ENCODE data around the gene MLLT10.
A peak's percentile ranks its signal among the peaks of the same experiment; 100 is the strongest.

The MLLT10 gene

DNA sequence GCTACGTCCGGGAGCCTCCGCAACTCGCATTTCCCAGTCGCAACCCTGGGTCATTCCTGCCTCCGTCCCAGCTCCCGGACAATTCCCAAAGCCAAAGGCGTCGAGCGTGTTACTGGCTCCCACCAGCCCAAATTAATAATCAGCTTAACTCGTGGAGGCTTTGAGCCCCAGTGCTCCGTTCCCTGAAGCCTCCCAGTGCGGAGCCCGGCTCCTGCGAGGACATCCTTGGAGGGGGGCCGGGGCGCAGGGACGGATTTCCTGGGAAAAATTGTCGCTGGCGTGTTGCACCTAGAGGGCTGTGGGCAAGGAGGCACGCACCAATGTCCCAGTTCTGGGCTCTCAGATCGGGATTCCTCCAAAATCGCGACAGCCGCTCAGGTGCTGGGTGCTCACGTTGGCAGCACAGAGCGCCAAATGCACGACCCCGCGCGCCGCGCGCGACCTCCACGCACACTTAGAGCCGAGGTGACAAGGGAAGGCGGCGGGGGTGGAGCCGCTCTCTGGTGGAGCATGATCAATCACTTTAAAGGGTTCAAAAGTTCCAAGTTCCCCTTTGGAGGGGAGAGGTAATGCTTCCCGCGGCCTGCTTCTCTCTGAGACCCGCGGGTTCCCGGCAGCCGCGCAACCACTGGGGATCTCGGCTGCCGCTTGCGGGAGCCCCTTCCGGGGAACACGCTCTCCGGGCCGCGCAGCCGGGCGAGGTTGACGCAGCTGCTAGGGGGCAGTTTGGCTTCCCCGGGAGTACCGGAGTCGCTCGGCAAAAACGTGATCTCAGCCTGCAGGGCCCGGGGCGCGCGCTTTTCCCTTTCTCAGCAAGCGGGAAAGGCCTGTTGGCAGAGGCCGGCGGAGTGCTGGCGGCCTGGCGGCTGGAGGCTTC is 34.1 kb upstream of the MLLT10 start:
- H4K5ac ChIP-seq (ENCODE audit: low read length) = no peak overlapping the region
- peak; percentile 87 for DNase-seq
- no CpG with 5 or more reads among the region's 72 CpGs for WGBS (ENCODE audit: extremely low coverage, insufficient coverage, low lambda C conversion rate)
- peak overlapping the region; percentile 94 for H3K56ac ChIP-seq (ENCODE audit: low read length)
- peak overlapping the region; percentile 84 for H4K8ac ChIP-seq (ENCODE audit: low read depth, low read length)
- H3K27ac ChIP-seq (ENCODE audit: low read depth, low read length) = peak overlapping the region; percentile 9
- no peak overlapping the region for H3K23ac ChIP-seq (ENCODE audit: low read length)
- H3K27me3 ChIP-seq (ENCODE audit: insufficient read depth, low read length, poor library complexity) = peaks cover 3% of the 10 kb centered on the region
- H2BK15ac ChIP-seq (replicated peaks; ENCODE audit: low read depth) = no peak overlapping the region
- H3K9ac ChIP-seq (ENCODE audit: low read length) = peak overlapping the region; percentile 85
- H3K4me1 ChIP-seq (ENCODE audit: control insufficient read depth, low read depth, low read length) = peaks cover 11% of the 10 kb centered on the region
- peak overlapping the region; percentile 93 for H3K4me2 ChIP-seq (ENCODE audit: low read length)
- no peak overlapping the region for H2BK120ac ChIP-seq (ENCODE audit: low read depth, low read length)
- peak overlapping the region; percentile 39 for H3K4me3 ChIP-seq (ENCODE audit: low read length)
- H3K4ac ChIP-seq (ENCODE audit: low read depth, low read length) = peak overlapping the region; percentile 57
- peak overlapping the region; percentile 35 for H3K18ac ChIP-seq (ENCODE audit: low read length)
- peaks cover 5% of the 10 kb centered on the region for H3K79me2 ChIP-seq (ENCODE audit: control insufficient read depth, insufficient read depth, low read length)
- H3K79me1 ChIP-seq (ENCODE audit: low read length) = no peaks in the 10 kb centered on the region
- no peaks in the 10 kb centered on the region for H3K36me3 ChIP-seq (ENCODE audit: control insufficient read depth, insufficient read depth, low read length)
- H2BK5ac ChIP-seq (ENCODE audit: low read length) = peak overlapping the region; percentile 84
- H2AK5ac ChIP-seq (ENCODE audit: low read length) = no peak overlapping the region

DNA sequence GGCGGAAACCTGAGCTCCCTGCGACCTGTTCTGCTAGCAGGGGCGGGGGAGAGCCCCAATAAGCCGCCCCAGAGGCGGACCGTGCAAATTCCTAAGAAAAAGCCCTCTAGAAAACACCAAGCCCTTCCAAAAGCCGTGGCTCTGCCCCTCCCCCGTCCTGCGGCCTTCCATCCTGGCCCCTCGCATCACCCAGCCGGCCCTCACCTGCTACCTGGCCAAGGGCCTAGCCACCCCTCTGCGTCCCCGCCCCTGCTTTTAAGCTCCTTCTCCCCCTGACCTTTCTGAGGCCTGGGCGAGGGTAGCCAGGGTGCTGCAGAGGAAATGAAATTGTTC is 33.5 kb upstream of the MLLT10 start:
- H3K4me1 ChIP-seq (ENCODE audit: control insufficient read depth, low read depth, low read length) = peaks cover 12% of the 10 kb centered on the region
- H3K23ac ChIP-seq (ENCODE audit: low read length) = peak overlapping the region; percentile 96
- H3K36me3 ChIP-seq (ENCODE audit: control insufficient read depth, insufficient read depth, low read length) = no peaks in the 10 kb centered on the region
- H2AK5ac ChIP-seq (ENCODE audit: low read length) = peak overlapping the region; percentile 75
- no peak overlapping the region for H2BK120ac ChIP-seq (ENCODE audit: low read depth, low read length)
- no CpG with 5 or more reads among the region's 14 CpGs for WGBS (ENCODE audit: extremely low coverage, insufficient coverage, low lambda C conversion rate)
- H3K18ac ChIP-seq (ENCODE audit: low read length) = peak overlapping the region; percentile 35
- peak overlapping the region; percentile 94 for H3K56ac ChIP-seq (ENCODE audit: low read length)
- H3K4ac ChIP-seq (ENCODE audit: low read depth, low read length) = peak overlapping the region; percentile 57
- H3K27me3 ChIP-seq (ENCODE audit: insufficient read depth, low read length, poor library complexity) = peaks cover 3% of the 10 kb centered on the region
- no peak overlapping the region for H4K8ac ChIP-seq (ENCODE audit: low read depth, low read length)
- peaks cover 2% of the 10 kb centered on the region for H3K79me2 ChIP-seq (ENCODE audit: control insufficient read depth, insufficient read depth, low read length)
- H3K4me2 ChIP-seq (ENCODE audit: low read length) = peak overlapping the region; percentile 93
- H3K4me3 ChIP-seq (ENCODE audit: low read length) = no peak overlapping the region
- H2BK5ac ChIP-seq (ENCODE audit: low read length) = no peak overlapping the region
- no peak for DNase-seq
- no peaks in the 10 kb centered on the region for H3K79me1 ChIP-seq (ENCODE audit: low read length)
- peak overlapping the region; percentile 85 for H3K9ac ChIP-seq (ENCODE audit: low read length)
- H3K27ac ChIP-seq (ENCODE audit: low read depth, low read length) = peak overlapping the region; percentile 9
- no peak overlapping the region for H4K5ac ChIP-seq (ENCODE audit: low read length)
- no peak overlapping the region for H2BK15ac ChIP-seq (replicated peaks; ENCODE audit: low read depth)

DNA sequence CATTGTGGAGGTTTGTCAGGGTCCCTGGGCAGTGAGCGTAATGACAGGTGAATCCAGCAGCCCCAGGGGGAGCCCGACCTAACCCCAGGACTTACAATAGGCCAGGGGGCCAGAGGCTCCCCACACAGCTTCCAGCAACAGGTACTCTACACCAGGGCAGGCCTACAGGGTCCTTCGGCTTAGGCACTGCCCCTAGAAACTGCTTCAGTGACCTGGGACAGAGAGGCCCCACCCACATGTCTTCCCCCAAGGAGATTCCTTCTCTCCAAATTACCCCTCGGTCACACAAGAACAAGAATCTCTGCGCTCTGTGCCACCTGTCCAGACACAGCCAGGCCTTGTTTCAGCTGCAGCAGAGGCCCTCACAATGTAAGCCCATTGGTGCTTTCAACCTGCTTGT is 32.9 kb upstream of the MLLT10 start:
- H2AK5ac ChIP-seq (ENCODE audit: low read length) = peak overlapping the region; percentile 75
- no CpG with 5 or more reads among the region's 5 CpGs for WGBS (ENCODE audit: extremely low coverage, insufficient coverage, low lambda C conversion rate)
- H3K79me2 ChIP-seq (ENCODE audit: control insufficient read depth, insufficient read depth, low read length) = peaks cover 2% of the 10 kb centered on the region
- H3K27me3 ChIP-seq (ENCODE audit: insufficient read depth, low read length, poor library complexity) = peaks cover 3% of the 10 kb centered on the region
- peaks cover 17% of the 10 kb centered on the region for H3K4me1 ChIP-seq (ENCODE audit: control insufficient read depth, low read depth, low read length)
- H3K36me3 ChIP-seq (ENCODE audit: control insufficient read depth, insufficient read depth, low read length) = no peaks in the 10 kb centered on the region
- no peak overlapping the region for H2BK120ac ChIP-seq (ENCODE audit: low read depth, low read length)
- H4K8ac ChIP-seq (ENCODE audit: low read depth, low read length) = no peak overlapping the region
- H3K18ac ChIP-seq (ENCODE audit: low read length) = no peak overlapping the region
- H3K23ac ChIP-seq (ENCODE audit: low read length) = no peak overlapping the region
- no peak overlapping the region for H4K5ac ChIP-seq (ENCODE audit: low read length)
- no peak overlapping the region for H3K4me2 ChIP-seq (ENCODE audit: low read length)
- H3K79me1 ChIP-seq (ENCODE audit: low read length) = no peaks in the 10 kb centered on the region
- no peak overlapping the region for H3K9ac ChIP-seq (ENCODE audit: low read length)
- H3K27ac ChIP-seq (ENCODE audit: low read depth, low read length) = no peak overlapping the region
- H2BK15ac ChIP-seq (replicated peaks; ENCODE audit: low read depth) = no peak overlapping the region
- no peak for DNase-seq
- no peak overlapping the region for H3K4ac ChIP-seq (ENCODE audit: low read depth, low read length)
- H2BK5ac ChIP-seq (ENCODE audit: low read length) = no peak overlapping the region
- peak overlapping the region; percentile 94 for H3K56ac ChIP-seq (ENCODE audit: low read length)
- H3K4me3 ChIP-seq (ENCODE audit: low read length) = no peak overlapping the region

DNA sequence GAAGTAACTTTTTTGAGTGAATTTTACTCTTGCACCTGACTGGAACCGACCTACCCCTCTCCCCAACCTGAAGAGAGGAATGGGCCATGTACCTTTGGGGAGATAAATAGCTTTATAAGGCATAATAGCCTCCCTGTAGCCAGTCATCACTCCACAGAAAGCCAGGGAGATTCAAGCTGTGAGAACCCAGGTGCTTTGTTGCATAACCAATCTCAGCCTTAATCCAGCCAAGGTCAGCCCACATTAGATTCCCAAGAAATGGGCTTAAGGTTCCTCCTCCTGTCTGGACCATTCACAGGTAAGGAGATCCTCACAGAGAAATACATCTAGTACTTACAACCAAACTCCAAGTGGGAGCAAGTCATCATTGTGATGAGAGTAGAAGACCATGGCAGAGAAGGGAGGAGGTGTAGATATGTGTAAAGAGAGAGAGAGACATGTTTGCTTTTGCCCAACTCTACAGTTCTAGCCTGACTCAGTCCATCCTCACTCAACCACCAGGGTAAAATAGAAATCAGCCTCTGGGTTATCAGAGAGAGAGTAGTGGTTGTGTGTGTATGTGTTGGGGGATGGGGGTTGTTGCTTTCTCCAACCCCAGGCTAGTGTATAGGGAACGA is 32.2 kb upstream of the MLLT10 start:
- WGBS (ENCODE audit: extremely low coverage, insufficient coverage, low lambda C conversion rate) = no CpG with 5 or more reads among the region's 2 CpGs
- Histone ChIP-seq H3K4ac (ENCODE audit: low read depth, low read length) (no peak overlapping the region), H2AK5ac (ENCODE audit: low read length) (no peak overlapping the region), H3K27me3 (ENCODE audit: insufficient read depth, low read length, poor library complexity) (peaks cover 3% of the 10 kb centered on the region), H3K9ac (ENCODE audit: low read length) (no peak overlapping the region), H3K36me3 (ENCODE audit: control insufficient read depth, insufficient read depth, low read length) (no peaks in the 10 kb centered on the region), H3K4me3 (ENCODE audit: low read length) (no peak overlapping the region), H3K79me1 (ENCODE audit: low read length) (no peaks in the 10 kb centered on the region), H3K4me1 (ENCODE audit: control insufficient read depth, low read depth, low read length) (peaks cover 25% of the 10 kb centered on the region), H3K4me2 (ENCODE audit: low read length) (no peak overlapping the region), H3K23ac (ENCODE audit: low read length) (no peak overlapping the region), H3K79me2 (ENCODE audit: control insufficient read depth, insufficient read depth, low read length) (no peaks in the 10 kb centered on the region), H3K56ac (ENCODE audit: low read length) (peak overlapping the region; percentile 54), H4K5ac (ENCODE audit: low read length) (no peak overlapping the region), H4K8ac (ENCODE audit: low read depth, low read length) (no peak overlapping the region), H2BK15ac (replicated peaks; ENCODE audit: low read depth) (no peak overlapping the region), H3K27ac (ENCODE audit: low read depth, low read length) (no peak overlapping the region), H2BK120ac (ENCODE audit: low read depth, low read length) (no peak overlapping the region), H3K18ac (ENCODE audit: low read length) (no peak overlapping the region), H2BK5ac (ENCODE audit: low read length) (no peak overlapping the region)
- no peak for DNase-seq

- H3K36me3 ChIP-seq (ENCODE audit: control insufficient read depth, insufficient read depth, low read length) = no peaks in the 10 kb centered on the region
- H2BK15ac ChIP-seq (replicated peaks; ENCODE audit: low read depth) = no peak overlapping the region
- H3K79me1 ChIP-seq (ENCODE audit: low read length) = no peaks in the 10 kb centered on the region
- no peak overlapping the region for H3K4me2 ChIP-seq (ENCODE audit: low read length)
- H3K27ac ChIP-seq (ENCODE audit: low read depth, low read length) = no peak overlapping the region
- H3K4ac ChIP-seq (ENCODE audit: low read depth, low read length) = no peak overlapping the region
- no peak overlapping the region for H3K4me3 ChIP-seq (ENCODE audit: low read length)
- no CpG with 5 or more reads among the region's 3 CpGs for WGBS (ENCODE audit: extremely low coverage, insufficient coverage, low lambda C conversion rate)
- no peak overlapping the region for H3K23ac ChIP-seq (ENCODE audit: low read length)
- peaks cover 27% of the 10 kb centered on the region for H3K4me1 ChIP-seq (ENCODE audit: control insufficient read depth, low read depth, low read length)
- H2AK5ac ChIP-seq (ENCODE audit: low read length) = no peak overlapping the region
- H2BK5ac ChIP-seq (ENCODE audit: low read length) = no peak overlapping the region
- H3K56ac ChIP-seq (ENCODE audit: low read length) = peak overlapping the region; percentile 54
- no peak overlapping the region for H3K18ac ChIP-seq (ENCODE audit: low read length)
- H4K5ac ChIP-seq (ENCODE audit: low read length) = no peak overlapping the region
- peaks cover 3% of the 10 kb centered on the region for H3K27me3 ChIP-seq (ENCODE audit: insufficient read depth, low read length, poor library complexity)
- H3K9ac ChIP-seq (ENCODE audit: low read length) = peak overlapping the region; percentile 9
- H3K79me2 ChIP-seq (ENCODE audit: control insufficient read depth, insufficient read depth, low read length) = no peaks in the 10 kb centered on the region
- no peak overlapping the region for H2BK120ac ChIP-seq (ENCODE audit: low read depth, low read length)
- H4K8ac ChIP-seq (ENCODE audit: low read depth, low read length) = no peak overlapping the region
- no peak for DNase-seq
Observed at GRCh38 chr10:21502348-21502740, 31.7 kb upstream of the MLLT10 start.
